BLaER1 (cell line): ENCODE results near the gene RFC5.

Source experiments
- H3K27ac ChIP-seq: shearing (Covaris generic); formaldehyde crosslinking; 2 replicates; pipeline ENCODE4 v1.8.1; 2022
- H3K27me3 ChIP-seq: shearing (Covaris generic); formaldehyde crosslinking; 2 replicates; pipeline ENCODE4 v1.8.1; 2022
- H3K36me3 ChIP-seq: shearing (Covaris generic); formaldehyde crosslinking; 2 replicates; pipeline ENCODE4 v1.8.1; 2022
- H3K4me1 ChIP-seq: shearing (Covaris generic); formaldehyde crosslinking; 2 replicates; pipeline ENCODE4 v1.8.1; 2022
- H3K4me2 ChIP-seq: shearing (Covaris generic); formaldehyde crosslinking; 2 replicates; pipeline ENCODE4 v1.8.1; 2022
- H3K4me3 ChIP-seq: shearing (Covaris generic); formaldehyde crosslinking; 2 replicates; pipeline ENCODE4 v1.8.1; 2022
- H3K9ac ChIP-seq: shearing (Covaris generic); formaldehyde crosslinking; 2 replicates; pipeline ENCODE4 v1.8.1; 2022
- H3K9me3 ChIP-seq: shearing (Covaris generic); formaldehyde crosslinking; 2 replicates; pipeline ENCODE4 v1.8.1; 2022
- H4K20me1 ChIP-seq: shearing (Covaris generic); formaldehyde crosslinking; 2 replicates; pipeline ENCODE4 v1.8.1; 2022
- Cebpa-rat ChIP-seq: shearing (Covaris generic); IDR thresholded peaks from 2 replicates; pipeline ENCODE4 v1.8.1; 2022

Gene RFC5

GRCh38 chr12:118044577-118044976, 28.1 kb downstream of the RFC5 start:
- Histone ChIP-seq H3K9me3 (no peaks in the 10 kb centered on the region), H4K20me1 (no peaks in the 10 kb centered on the region), H3K36me3 (peaks cover 75% of the 10 kb centered on the region), H3K4me3 (no peak overlapping the region), H3K27me3 (no peaks in the 10 kb centered on the region), H3K9ac (no peak overlapping the region), H3K4me2 (no peak overlapping the region), H3K27ac (no peak overlapping the region), H3K4me1 (peaks cover 15% of the 10 kb centered on the region)
- no peak for TF ChIP-seq Cebpa-rat

- peaks cover 15% of the 10 kb centered on the region for H3K4me1 ChIP-seq
- no peak overlapping the region for H3K27ac ChIP-seq
- no peaks in the 10 kb centered on the region for H3K9me3 ChIP-seq
- no peak overlapping the region for H3K9ac ChIP-seq
- no peaks in the 10 kb centered on the region for H4K20me1 ChIP-seq
- no peak overlapping the region for H3K4me2 ChIP-seq
- no peak for TF ChIP-seq Cebpa-rat
- no peak overlapping the region for H3K4me3 ChIP-seq
- H3K27me3 ChIP-seq = no peaks in the 10 kb centered on the region
- H3K36me3 ChIP-seq = peaks cover 76% of the 10 kb centered on the region
These were observed 29.9 kb downstream of the RFC5 start for GRCh38 chr12:118046430-118046829.

GRCh38 chr12:118050972-118051910, 34.7 kb downstream of the RFC5 start:
- peaks cover 41% of the 10 kb centered on the region for H3K36me3 ChIP-seq
- peaks cover 9% of the 10 kb centered on the region for H4K20me1 ChIP-seq
- no peak for TF ChIP-seq Cebpa-rat
- H3K4me1 ChIP-seq = peaks cover 22% of the 10 kb centered on the region
- H3K9ac ChIP-seq = no peak overlapping the region
- H3K9me3 ChIP-seq = no peaks in the 10 kb centered on the region
- H3K27ac ChIP-seq = no peak overlapping the region
- H3K27me3 ChIP-seq = no peaks in the 10 kb centered on the region
- no peak overlapping the region for H3K4me2 ChIP-seq
- H3K4me3 ChIP-seq = no peak overlapping the region

GRCh38 chr12:118052324-118053070, 36.0 kb downstream of the RFC5 start:
- H3K9me3 ChIP-seq = no peaks in the 10 kb centered on the region
- peaks cover 9% of the 10 kb centered on the region for H4K20me1 ChIP-seq
- TF ChIP-seq Cebpa-rat = no peak
- no peak overlapping the region for H3K9ac ChIP-seq
- no peak overlapping the region for H3K4me3 ChIP-seq
- 0 out of 2 replicates have a peak overlapping the region, but pooled peaks have one; percentile 22 for H3K4me2 ChIP-seq
- no peaks in the 10 kb centered on the region for H3K27me3 ChIP-seq
- peaks cover 22% of the 10 kb centered on the region for H3K4me1 ChIP-seq
- peaks cover 35% of the 10 kb centered on the region for H3K36me3 ChIP-seq
- no peak overlapping the region for H3K27ac ChIP-seq

GRCh38 chr12:118053071-118053985, 36.8 kb downstream of the RFC5 start:
- H3K4me1 ChIP-seq = peaks cover 19% of the 10 kb centered on the region

GRCh38 chr12:118055144-118055557, 38.6 kb downstream of the RFC5 start:
- Histone ChIP-seq H3K9ac (no peak overlapping the region), H3K36me3 (peaks cover 23% of the 10 kb centered on the region), H3K27me3 (no peaks in the 10 kb centered on the region), H3K9me3 (no peaks in the 10 kb centered on the region), H3K4me3 (no peak overlapping the region), H3K4me1 (peaks cover 22% of the 10 kb centered on the region), H4K20me1 (peaks cover 9% of the 10 kb centered on the region), H3K4me2 (no peak overlapping the region), H3K27ac (no peak overlapping the region)
- no peak for TF ChIP-seq Cebpa-rat

More at GRCh38 chr12:118053071-118053985, 36.8 kb downstream of the RFC5 start:
- Histone ChIP-seq H4K20me1 (peaks cover 9% of the 10 kb centered on the region), H3K4me2 (no peak overlapping the region), H3K9me3 (no peaks in the 10 kb centered on the region), H3K27ac (no peak overlapping the region), H3K9ac (no peak overlapping the region), H3K4me3 (no peak overlapping the region), H3K36me3 (peaks cover 29% of the 10 kb centered on the region), H3K27me3 (no peaks in the 10 kb centered on the region)
- no peak for TF ChIP-seq Cebpa-rat

GRCh38 chr12:118055865-118056773, 39.6 kb downstream of the RFC5 start:
- H3K4me1 ChIP-seq = peaks cover 26% of the 10 kb centered on the region
- H3K27ac ChIP-seq = no peak overlapping the region
- H3K4me2 ChIP-seq = no peak overlapping the region
- no peaks in the 10 kb centered on the region for H3K27me3 ChIP-seq
- H3K9me3 ChIP-seq = no peaks in the 10 kb centered on the region
- H4K20me1 ChIP-seq = peaks cover 9% of the 10 kb centered on the region
- no peak for TF ChIP-seq Cebpa-rat
- H3K4me3 ChIP-seq = no peak overlapping the region
- no peak overlapping the region for H3K9ac ChIP-seq
- peaks cover 13% of the 10 kb centered on the region for H3K36me3 ChIP-seq

- Histone ChIP-seq H3K9ac (no peak overlapping the region), H3K27ac (no peak overlapping the region), H3K4me3 (no peak overlapping the region), H3K4me2 (no peak overlapping the region), H3K4me1 (peaks cover 31% of the 10 kb centered on the region), H3K9me3 (no peaks in the 10 kb centered on the region), H3K36me3 (no peaks in the 10 kb centered on the region), H4K20me1 (no peaks in the 10 kb centered on the region), H3K27me3 (peaks cover 15% of the 10 kb centered on the region)
- TF ChIP-seq Cebpa-rat = no peak
These were observed 41.7 kb downstream of the RFC5 start for GRCh38 chr12:118058227-118058626.
